D721Med (cell line): ENCODE results near the gene NME2.
"Not testable (repeated sequence)": the region's sequence is repeated elsewhere in the genome, so short reads cannot be mapped to it uniquely, and the experiment has no call there.

Experiments used
- DNase-seq: peaks from one replicate; pipeline ENCODE4 v3.0.0; 2011; ENCODE audit warnings: low spot score; ENCODE audit not compliant: insufficient read length
- FAIRE-seq: peaks from 2 replicates; lab custom pipeline; 2011; peaks lifted over from hg19 to GRCh38; lab: Jason Lieb, UNC
- CTCF ChIP-seq: IDR thresholded peaks from 2 replicates; pipeline ENCODE4 v1.5.1; 2012; ENCODE audit warnings: mild to moderate bottlenecking, control low read depth; ENCODE audit not compliant: insufficient read depth; ENCODE audit errors: missing control alignments

NME2 gene

GRCh38 chr17:51166987-51167931 lies 1.0 kb downstream of the NME2 start:
- DNase-seq = peak; percentile 65
- TF ChIP-seq CTCF = peak; percentile 62
- FAIRE-seq = no peak

GRCh38 chr17:51169340-51169739 lies 3.1 kb downstream of the NME2 start:
- DNase-seq = no peak
- TF ChIP-seq CTCF = no peak

GRCh38 chr17:51170736-51171135 lies 4.5 kb downstream of the NME2 start:
- no peak for DNase-seq
- no peak for FAIRE-seq
- no peak for TF ChIP-seq CTCF

More at GRCh38 chr17:51169340-51169739, 3.1 kb downstream of the NME2 start:
- no peak for FAIRE-seq

GRCh38 chr17:51172030-51172429 lies 5.8 kb downstream of the NME2 start:
- not testable (repeated sequence) for FAIRE-seq, DNase-seq

GRCh38 chr17:51180486-51180885 lies 14.3 kb downstream of the NME2 start:
- DNase-seq (no peak), FAIRE-seq (peak; percentile 93)
- TF ChIP-seq CTCF = no peak

- TF ChIP-seq CTCF = no peak
- no peak for DNase-seq
- no peak for FAIRE-seq
Observed at GRCh38 chr17:51184124-51184523, 17.9 kb downstream of the NME2 start.

GRCh38 chr17:51185763-51186332 lies 19.6 kb downstream of the NME2 start:
- FAIRE-seq (no peak), DNase-seq (no peak)
- no peak for TF ChIP-seq CTCF
